Measurements from ENCODE around the gene SCAF4.
A peak's percentile ranks its signal among the peaks of the same experiment; 100 is the strongest.

Gene SCAF4

DNA sequence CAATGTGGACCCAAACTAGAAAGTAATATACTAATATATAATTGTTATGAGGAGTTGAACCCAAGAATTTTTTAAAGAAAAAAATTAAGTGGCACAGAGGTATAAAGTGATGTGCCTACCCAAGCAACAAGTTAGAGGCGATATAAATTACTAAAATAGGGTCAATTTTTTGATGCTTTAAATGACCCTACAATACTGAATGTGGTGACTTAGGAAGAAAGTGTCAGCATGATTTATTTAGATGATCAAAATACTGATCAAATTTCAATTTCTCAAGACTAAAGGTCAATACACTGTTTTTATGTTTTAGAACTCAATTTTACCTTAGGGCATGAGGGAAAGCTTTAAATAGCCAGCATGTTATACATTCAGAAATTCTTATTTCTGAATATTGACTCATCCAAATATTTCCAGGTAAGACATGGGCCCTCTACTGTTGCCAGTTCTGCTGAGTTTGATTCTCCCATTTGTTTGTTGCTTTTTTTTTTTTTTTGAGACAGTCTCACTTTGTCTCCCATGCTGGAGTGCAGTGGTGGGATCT is 20.1 kb downstream of the SCAF4 start:
- no peak for DNase-seq (ENCODE audit: low read depth)

DNA sequence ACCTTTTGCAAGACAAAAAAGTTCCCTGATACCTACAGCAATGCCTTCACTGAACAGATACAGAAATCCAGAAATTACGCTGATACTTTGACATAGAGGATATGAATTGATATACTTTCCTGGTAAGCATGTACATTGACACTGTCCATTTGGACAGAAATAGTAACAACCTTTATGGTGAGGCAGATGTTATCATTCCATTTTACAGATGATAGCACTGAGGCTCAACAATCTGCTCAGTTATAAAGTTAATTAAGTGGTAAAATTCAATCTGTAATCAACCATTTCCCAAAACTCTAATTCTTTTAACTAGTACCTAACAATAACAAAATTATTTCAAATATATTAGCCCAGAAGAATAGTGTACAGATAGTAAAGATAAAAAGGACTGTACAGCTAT is 20.6 kb downstream of the SCAF4 start:
- DNase-seq (ENCODE audit: low read depth) = no peak

DNA sequence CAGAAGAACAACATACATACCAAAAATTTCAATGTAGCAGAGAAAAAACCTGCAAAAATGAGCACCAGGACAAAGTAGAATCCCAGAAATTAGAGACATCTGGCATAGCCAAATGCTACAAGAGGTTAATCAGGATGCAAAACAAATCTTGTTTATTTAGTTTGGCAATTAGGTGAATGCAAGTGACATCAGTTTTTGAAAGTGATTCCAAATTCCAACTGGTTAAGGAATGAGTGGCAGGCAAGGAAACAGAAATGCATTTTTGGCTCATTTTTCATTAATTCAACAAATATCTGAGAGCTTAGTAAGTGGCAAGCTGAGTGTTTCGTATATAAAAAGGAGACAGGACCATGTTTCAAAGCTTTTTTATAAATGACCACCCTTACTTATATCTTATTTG is 21.3 kb downstream of the SCAF4 start:
- peak; percentile 33 for DNase-seq (ENCODE audit: low read depth)

GRCh38 chr21:31708541-31708940 is 23.4 kb downstream of the SCAF4 start:
- no peak for DNase-seq (ENCODE audit: low read depth)

DNA sequence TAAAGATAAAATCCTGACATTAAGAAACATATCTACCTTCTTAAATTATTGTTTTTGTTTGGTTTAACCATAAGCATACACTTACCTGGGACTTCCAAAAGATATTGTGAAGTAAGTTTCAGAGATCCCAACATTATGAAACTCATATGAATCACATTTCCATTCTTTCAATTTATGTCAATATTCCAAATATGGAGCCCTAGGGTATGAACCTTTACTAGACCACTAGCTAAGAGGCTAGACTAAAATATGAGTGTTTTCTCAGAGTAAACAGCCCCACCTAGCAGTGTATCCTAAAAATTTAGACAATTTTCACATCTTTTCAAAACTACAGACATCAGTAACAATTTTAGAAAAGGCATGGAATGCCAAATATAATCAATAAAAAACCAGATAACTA is 24.4 kb downstream of the SCAF4 start:
- DNase-seq (ENCODE audit: low read depth) = no peak

GRCh38 chr21:31706562-31706961 is 25.4 kb downstream of the SCAF4 start:
- no peak for DNase-seq (ENCODE audit: low read depth)

DNA sequence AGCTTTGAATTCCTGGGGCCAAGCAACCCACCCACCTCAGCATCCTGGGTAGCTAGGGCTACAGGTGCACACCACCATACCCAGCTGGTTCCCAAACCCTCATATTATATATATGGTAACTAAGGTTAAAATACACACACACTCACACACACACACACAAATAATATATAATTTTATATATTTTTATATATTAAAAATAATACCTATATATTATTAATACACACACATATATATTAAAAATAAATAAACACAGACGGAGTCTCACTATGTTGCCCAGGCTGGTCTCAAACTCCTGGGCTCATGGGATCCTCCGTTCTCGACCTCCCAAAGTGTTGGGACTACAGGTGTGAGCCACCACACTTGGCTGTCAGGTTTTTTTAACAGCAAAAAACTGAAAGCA is 31.9 kb downstream of the SCAF4 start:
- DNase-seq (ENCODE audit: low read depth) = no peak

- DNase-seq (ENCODE audit: low read depth) = no peak
Observed at GRCh38 chr21:31698461-31698860, 33.5 kb downstream of the SCAF4 start.

- no peak for DNase-seq (ENCODE audit: low read depth)
Observed at GRCh38 chr21:31696424-31696823, 35.5 kb downstream of the SCAF4 start.

DNA sequence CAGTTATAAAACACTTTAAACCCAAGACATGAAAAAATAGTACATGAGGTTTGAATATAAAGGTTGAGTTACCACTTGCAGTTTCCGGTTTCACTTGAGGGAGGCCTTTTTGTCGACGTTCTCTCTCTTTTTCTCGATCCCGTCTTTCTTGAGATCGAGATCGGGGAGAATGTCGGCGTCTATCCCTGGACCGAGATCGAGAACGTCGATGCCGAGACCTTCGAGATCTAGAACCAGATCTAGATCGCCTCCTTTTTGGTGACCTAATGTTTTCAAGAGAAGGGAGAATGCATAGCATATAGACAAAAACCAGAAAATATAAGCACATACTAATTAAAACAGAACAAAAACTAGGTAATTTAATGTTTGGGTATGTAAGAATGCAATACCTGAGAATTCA is 38.7 kb downstream of the SCAF4 start:
- no peak for DNase-seq (ENCODE audit: low read depth)

DNA sequence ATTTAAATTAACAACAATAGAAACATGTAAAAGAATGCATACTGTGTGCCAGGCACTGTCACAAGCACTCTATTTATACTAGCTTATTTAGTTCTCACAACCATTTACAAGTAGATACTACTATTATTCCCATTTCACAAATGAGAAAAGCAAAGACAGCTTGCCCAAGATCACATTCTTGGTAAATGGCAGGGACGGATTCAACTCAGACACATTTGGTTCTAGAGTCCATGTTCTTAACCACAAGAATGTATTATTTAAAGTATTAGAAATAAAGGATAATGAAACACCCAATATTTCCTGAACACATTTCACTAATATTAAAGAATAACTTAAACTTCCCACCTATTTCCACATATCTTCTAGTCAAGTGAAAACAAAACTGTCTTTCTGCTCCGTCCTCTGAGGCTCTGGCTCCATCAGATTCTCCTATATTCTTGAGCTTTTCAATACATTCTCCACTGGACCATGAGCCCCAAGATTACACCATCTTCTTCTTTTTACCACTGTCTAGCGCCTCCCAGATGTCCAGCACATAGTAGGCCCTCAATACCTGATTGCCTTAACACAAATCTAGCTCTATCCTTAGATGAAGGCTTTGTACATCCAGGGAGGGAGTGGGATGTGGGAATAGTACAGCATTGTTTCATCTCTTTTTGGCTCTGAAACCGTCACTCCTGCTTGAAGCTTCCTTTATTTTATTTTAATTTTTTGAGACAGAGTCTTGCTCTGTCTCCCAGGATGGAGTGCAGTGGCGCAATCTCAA is 43.1 kb downstream of the SCAF4 start:
- DNase-seq (ENCODE audit: low read depth) = no peak

- no peak for DNase-seq (ENCODE audit: low read depth)
Observed at GRCh38 chr21:31687108-31687507, 44.8 kb downstream of the SCAF4 start.

DNA sequence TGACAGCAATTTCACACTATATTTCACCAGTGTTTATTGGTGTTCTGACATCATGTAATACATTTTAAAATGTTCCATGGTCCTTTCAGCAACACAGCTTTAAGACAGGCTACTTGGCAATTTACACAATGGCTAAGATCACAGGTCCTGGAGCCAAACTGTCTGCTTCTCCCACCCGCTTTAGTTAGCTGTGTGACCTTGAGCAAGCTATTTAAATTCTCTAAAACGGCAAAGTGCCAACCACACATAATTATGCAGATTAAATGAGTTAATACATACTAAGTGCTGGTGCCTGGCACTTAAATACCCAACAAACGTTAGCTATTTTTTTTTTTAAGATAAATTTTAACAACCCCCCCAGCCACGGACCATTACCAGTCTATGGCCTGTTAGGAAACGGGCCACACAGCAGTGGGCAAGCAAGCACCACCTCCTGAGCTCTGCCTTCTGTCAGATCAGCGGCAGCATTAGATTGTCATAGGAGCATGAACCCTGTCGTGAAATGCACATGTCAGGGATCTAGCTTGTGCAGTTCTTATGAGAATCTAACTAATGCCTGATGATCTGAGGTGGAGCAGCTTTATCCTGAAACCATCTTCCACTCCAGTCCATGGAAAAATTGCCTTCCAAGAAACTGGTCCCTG is 45.5 kb downstream of the SCAF4 start:
- no peak for DNase-seq (ENCODE audit: low read depth)

DNA sequence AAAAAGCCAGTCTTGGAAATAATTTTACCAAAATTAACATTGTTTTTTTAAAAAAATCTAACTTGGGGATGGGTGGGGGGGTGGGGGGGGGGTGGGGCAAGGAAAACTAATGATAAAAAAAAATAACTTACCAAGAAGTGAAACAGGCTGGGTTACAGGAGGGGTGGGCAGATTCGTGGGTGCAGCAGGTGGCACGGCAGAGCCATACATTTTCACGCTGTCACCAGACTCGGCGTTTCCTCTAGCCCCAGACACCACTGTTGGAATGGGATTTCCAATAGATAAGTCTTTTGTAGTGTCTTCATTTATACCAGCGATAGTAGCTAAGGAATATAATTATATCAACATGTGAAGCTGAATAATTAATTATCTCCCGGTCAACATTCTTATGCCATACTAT is 47.0 kb downstream of the SCAF4 start:
- no peak for DNase-seq (ENCODE audit: low read depth)

DNA sequence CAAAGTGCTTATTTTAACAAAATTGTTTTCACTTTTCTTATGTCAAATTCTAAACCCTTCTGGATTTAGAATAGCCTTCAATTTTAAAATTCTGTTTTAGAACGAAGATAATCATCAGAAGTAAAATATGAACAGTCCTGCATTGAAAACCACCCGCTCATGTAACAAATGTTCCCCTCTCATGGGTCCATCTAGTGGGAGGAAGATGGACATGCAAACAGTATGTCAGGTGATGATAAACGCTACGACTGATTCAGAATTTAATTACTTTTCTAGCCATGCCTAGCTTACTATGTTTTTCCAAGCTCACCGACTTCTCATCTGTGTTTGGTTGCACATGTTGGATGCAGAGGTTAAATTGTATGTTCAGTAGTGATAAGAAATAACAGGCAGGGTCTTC is 48.9 kb downstream of the SCAF4 start:
- DNase-seq (ENCODE audit: low read depth) = no peak

DNA sequence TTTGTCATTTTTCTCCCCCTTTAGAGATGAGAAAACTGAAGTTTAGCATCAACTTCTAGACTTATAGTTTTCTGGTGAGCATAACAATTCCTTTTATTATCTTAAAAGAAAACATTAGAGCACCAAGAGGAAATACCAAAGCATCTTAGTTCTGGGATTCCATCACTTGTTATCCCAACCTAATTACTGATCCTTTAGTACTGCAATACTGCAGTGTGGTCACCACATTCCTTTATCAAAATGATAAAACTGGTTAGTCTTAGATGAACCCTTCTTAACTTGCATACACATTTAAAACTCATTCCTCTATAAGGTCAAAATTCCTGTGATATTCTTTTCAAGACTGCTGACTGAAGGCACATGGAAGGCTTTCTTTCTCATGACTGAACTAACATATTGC is 49.3 kb downstream of the SCAF4 start:
- DNase-seq (ENCODE audit: low read depth) = no peak

GRCh38 chr21:31678478-31678877 is 53.4 kb downstream of the SCAF4 start:
- DNase-seq (ENCODE audit: low read depth) = no peak

- no peak for DNase-seq (ENCODE audit: low read depth)
Observed at GRCh38 chr21:31677047-31677446, 54.9 kb downstream of the SCAF4 start.

DNA sequence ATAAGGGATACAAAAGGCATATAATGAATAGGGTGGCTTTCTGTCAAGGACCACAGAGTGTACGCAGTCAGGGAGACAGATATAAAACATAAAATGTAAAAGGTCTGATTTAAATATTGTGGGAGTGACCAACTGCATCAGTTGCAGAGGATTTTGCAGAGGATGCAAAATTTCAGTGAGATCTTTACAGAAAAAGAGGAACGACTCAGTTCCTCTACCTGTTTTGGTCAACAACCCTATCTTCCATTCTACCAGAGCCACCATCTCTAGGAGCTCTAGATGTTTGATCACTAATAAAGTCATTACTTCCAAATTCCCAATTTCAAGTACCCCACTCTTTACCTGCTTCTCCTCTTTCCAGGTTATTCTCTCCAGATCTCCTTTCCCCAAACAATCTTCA is 56.0 kb downstream of the SCAF4 start:
- DNase-seq (ENCODE audit: low read depth) = no peak

GRCh38 chr21:31675318-31675717 is 56.6 kb downstream of the SCAF4 start:
- no peak for DNase-seq (ENCODE audit: low read depth)

GRCh38 chr21:31673321-31673912 is 58.5 kb downstream of the SCAF4 start:
- DNase-seq (ENCODE audit: low read depth) = no peak

DNA sequence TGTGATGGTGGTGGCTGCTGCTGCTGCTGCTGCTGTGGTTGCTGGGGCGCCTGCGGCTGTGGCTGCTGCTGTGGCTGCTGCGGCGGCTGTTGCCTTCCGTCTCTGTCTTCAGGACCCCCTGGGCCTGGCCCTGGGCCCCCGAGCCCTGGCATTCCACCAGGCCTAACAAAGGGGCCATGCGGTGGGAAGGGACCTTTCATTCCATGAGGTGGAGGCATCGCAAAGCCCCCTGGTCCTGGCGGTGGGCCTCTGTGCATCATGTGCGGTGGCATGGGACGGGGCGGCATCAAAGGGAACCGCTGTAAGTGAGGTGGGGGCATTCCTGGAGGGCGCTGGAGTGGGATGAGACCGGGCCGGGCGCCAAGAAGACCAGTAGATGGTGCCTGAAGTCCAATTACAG is 60.0 kb downstream of the SCAF4 start:
- DNase-seq (ENCODE audit: low read depth) = no peak

DNA sequence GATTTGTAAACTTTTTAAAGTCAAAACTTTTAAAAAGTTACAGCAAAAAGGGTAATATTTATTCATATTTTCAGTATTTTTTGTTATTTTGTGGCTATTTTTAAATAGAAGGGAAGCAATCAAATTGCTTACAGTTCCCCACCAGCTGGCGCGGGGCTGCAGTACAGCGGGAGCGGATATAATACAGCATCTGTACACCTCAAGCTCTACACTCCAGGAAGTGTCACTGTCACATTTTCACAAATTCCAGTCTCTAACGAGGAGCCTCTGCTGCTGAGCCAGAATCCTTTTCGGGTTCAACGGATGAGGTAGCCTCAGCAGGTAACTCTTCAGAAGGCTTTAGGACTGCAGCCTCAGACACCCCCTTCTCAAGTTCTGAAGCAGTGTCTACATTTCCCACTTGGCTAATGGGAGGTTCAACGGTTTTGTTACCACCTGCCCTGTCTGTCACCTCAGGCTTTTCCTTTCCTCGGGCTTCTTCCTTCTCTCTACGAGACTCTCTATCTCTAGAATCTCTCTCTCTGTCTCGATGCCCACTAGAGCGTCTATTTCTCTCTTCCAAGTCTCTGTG is 60.7 kb downstream of the SCAF4 start:
- no peak for DNase-seq (ENCODE audit: low read depth)
